ENCODE data around the gene SEC61A1.

SEC61A1 gene

DNA sequence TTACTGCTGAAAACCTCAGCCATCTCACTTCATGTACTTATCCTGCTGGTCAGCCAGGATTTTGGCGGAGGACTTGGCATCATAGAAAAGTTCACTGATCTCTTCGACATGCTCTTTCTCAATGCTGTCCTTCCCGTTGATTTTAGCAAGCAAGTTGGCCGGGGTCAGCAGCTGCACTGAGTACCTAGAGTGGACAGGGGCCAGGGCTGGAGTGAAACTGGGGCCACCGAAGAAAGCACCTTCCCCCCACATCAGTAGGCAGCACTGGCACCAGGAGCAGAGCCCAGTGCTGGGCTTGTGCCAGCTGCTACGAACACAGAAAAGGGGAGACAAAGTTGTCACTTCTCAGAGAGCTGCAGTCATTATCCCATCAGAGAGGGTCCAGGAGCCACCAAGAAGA lies 29.0 kb downstream of the SEC61A1 start:
- CTCF ChIA-PET, result interaction anchor here (1.0 to 4.5 kb wide), 6 partner anchors 10 to 528 kb away, joined by 3 to 56 read pairs (median 4); no protein-coding TSS in a partner anchor
- POLR2A ChIA-PET, result no interaction called here
- no peak for DNase-seq (ENCODE audit: low read depth, low spot score)
- TF ChIP-seq, protein P1, sequence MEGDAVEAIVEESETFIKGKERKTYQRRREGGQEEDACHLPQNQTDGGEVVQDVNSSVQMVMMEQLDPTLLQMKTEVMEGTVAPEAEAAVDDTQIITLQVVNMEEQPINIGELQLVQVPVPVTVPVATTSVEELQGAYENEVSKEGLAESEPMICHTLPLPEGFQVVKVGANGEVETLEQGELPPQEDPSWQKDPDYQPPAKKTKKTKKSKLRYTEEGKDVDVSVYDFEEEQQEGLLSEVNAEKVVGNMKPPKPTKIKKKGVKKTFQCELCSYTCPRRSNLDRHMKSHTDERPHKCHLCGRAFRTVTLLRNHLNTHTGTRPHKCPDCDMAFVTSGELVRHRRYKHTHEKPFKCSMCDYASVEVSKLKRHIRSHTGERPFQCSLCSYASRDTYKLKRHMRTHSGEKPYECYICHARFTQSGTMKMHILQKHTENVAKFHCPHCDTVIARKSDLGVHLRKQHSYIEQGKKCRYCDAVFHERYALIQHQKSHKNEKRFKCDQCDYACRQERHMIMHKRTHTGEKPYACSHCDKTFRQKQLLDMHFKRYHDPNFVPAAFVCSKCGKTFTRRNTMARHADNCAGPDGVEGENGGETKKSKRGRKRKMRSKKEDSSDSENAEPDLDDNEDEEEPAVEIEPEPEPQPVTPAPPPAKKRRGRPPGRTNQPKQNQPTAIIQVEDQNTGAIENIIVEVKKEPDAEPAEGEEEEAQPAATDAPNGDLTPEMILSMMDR (IDR thresholded peaks at IDR 0.05; ENCODE audit: insufficient read depth, low read length, missing control alignments), result no peak
- H3K4me3 ChIP-seq (ENCODE audit: low read depth, low read length), result no peak overlapping the region

GRCh38 chr3:128081846-128082245 lies 29.6 kb downstream of the SEC61A1 start:
- TF ChIP-seq, protein P1 (IDR thresholded peaks at IDR 0.05; ENCODE audit: insufficient read depth, low read length, missing control alignments), result no peak
- no peak overlapping the region for H3K4me3 ChIP-seq (ENCODE audit: low read depth, low read length)
- ChIA-PET CTCF (interaction anchor here (0.7 to 4.5 kb wide), 7 partner anchors 9 to 527 kb away, joined by 3 to 56 read pairs (median 4); no protein-coding TSS in a partner anchor), POLR2A (no interaction called here)
- no peak for DNase-seq (ENCODE audit: low read depth, low spot score)

- ChIA-PET CTCF (interaction anchor here (1.2 to 4.5 kb wide), 4 partner anchors 9 to 526 kb away, joined by 3 to 56 read pairs (median 4); no protein-coding TSS in a partner anchor), POLR2A (no interaction called here)
- no peak for DNase-seq (ENCODE audit: low read depth, low spot score)
- no peak overlapping the region for H3K4me3 ChIP-seq (ENCODE audit: low read depth, low read length)
- TF ChIP-seq, protein P1 (IDR thresholded peaks at IDR 0.05; ENCODE audit: insufficient read depth, low read length, missing control alignments), result no peak
Measured at GRCh38 chr3:128082546-128082945, 30.3 kb downstream of the SEC61A1 start.

- CTCF ChIA-PET, result interaction anchor here (1.1 to 4.5 kb wide), 3 partner anchors 11 to 50 kb away, joined by 4 to 56 read pairs (median 6); no protein-coding TSS in a partner anchor
- TF ChIP-seq, protein P1 (IDR thresholded peaks at IDR 0.05; ENCODE audit: insufficient read depth, low read length, missing control alignments), result no peak
- H3K4me3 ChIP-seq (ENCODE audit: low read depth, low read length), result no peak overlapping the region
- no peak for DNase-seq (ENCODE audit: low read depth, low spot score)
- POLR2A ChIA-PET, result no interaction called here
Measured at GRCh38 chr3:128083396-128083795, 31.2 kb downstream of the SEC61A1 start.

- POLR2A ChIA-PET, result no interaction called here
- CTCF ChIA-PET, result interaction anchor here (0.8 to 4.5 kb wide), 4 partner anchors 10 to 524 kb away, joined by 4 to 56 read pairs (median 5); no protein-coding TSS in a partner anchor
Measured at GRCh38 chr3:128083980-128084674, 31.9 kb downstream of the SEC61A1 start.

GRCh38 chr3:128084675-128085021 lies 32.4 kb downstream of the SEC61A1 start:
- ChIA-PET CTCF (interaction anchor here (0.8 to 4.5 kb wide), 3 partner anchors 10 to 524 kb away, joined by 4 to 56 read pairs (median 6); no protein-coding TSS in a partner anchor), POLR2A (no interaction called here)
- TF ChIP-seq, protein P1 (IDR thresholded peaks at IDR 0.05; ENCODE audit: insufficient read depth, low read length, missing control alignments), result no peak
- no peak overlapping the region for H3K4me3 ChIP-seq (ENCODE audit: low read depth, low read length)
- no peak for DNase-seq (ENCODE audit: low read depth, low spot score)

More at GRCh38 chr3:128083980-128084674, 31.9 kb downstream of the SEC61A1 start:
- TF ChIP-seq, protein P1 (IDR thresholded peaks at IDR 0.05; ENCODE audit: insufficient read depth, low read length, missing control alignments), result no peak
- DNase-seq (ENCODE audit: low read depth, low spot score), result no peak
- no peak overlapping the region for H3K4me3 ChIP-seq (ENCODE audit: low read depth, low read length)

Data from AG04449 (cell line).